Measurements from ENCODE around the gene NCOA3. TPM values are rescaled to one million over a fixed set of nuclear protein-coding genes. Genes with fewer than 3 reads are reported as not detected.

The NCOA3 gene
- total RNA-seq, 1 experiment from 2014 or later, result 25.9 TPM

GRCh38 chr20:47678536-47678935 lies 176.8 kb downstream of the NCOA3 start (continued):
- no peak for TF ChIP-seq ZBTB33 (IDR thresholded peaks at IDR 0.05; ENCODE audit: extremely low read depth, insufficient replicate concordance, low read length)
- TF ChIP-seq EGR1 (IDR thresholded peaks at IDR 0.05; ENCODE audit: low read depth), result no peak
- TF ChIP-seq POLR2AphosphoS5 (IDR thresholded peaks at IDR 0.05; ENCODE audit: low read depth, low read length), result no peak
- no peak for TF ChIP-seq SIN3A (IDR thresholded peaks at IDR 0.05; ENCODE audit: low read depth)
- TF ChIP-seq EZH2phosphoT487 (IDR thresholded peaks at IDR 0.05; ENCODE audit: borderline replicate concordance), result no peak
- no peak for TF ChIP-seq MAX (IDR thresholded peaks at IDR 0.05)
- no peak for TF ChIP-seq ZNF274 (IDR thresholded peaks at IDR 0.05; ENCODE audit: low read depth, low read length)
- no peak for TF ChIP-seq SP1 (IDR thresholded peaks at IDR 0.05; ENCODE audit: low read depth)
- no peak for TF ChIP-seq YY1 (IDR thresholded peaks at IDR 0.05; ENCODE audit: extremely low read depth, insufficient replicate concordance, low read depth, low read length)
- TF ChIP-seq RAD21 (IDR thresholded peaks at IDR 0.05; ENCODE audit: low read depth), result no peak

- no peaks in the 10 kb centered on the region for H3K36me3 ChIP-seq (ENCODE audit: control insufficient read depth in 1 of 2, insufficient read depth in 2 of 2, low read length in 2 of 2)
- peaks cover 0 to 8% of the 10 kb centered on the region in 2 experiments; a peak in 1 of 4 replicates for H3K4me1 ChIP-seq (ENCODE audit: control insufficient read depth in 1 of 2, insufficient read depth in 2 of 2, low read length in 2 of 2)
- no peak overlapping the region for H3K9ac ChIP-seq (ENCODE audit: low read length)
- ATAC-seq, result no peak
- no peaks in the 10 kb centered on the region for H4K20me1 ChIP-seq (ENCODE audit: insufficient read depth)
- no peaks in the 10 kb centered on the region for H3K9me3 ChIP-seq (ENCODE audit: control insufficient read depth in 1 of 2, insufficient read depth in 1 of 2, low read depth in 1 of 2, low read length in 2 of 2)
- H2AFZ ChIP-seq (ENCODE audit: low read depth, low read length, poor library complexity, severe bottlenecking), result no peak overlapping the region
- ChIA-PET RAD21 (ENCODE audit: low non-redundant PET in 1 of 2, low total read pairs in 2 of 2, uncharacterized antibody in 2 of 2, unreplicated experiment in 2 of 2) (interaction anchor here in 1 of 2 experiments (2.5 kb wide), 1 partner anchor 941 kb away, joined by 6 read pairs; no protein-coding TSS in a partner anchor), POLR2A (interaction anchor here (0.9 kb wide), 1 partner anchor 941 kb away, joined by 3 read pairs; no protein-coding TSS in a partner anchor), CTCF (interaction anchor here (0.7 to 5.5 kb wide), 3 partner anchors 598 to 941 kb away, joined by 3 to 43 read pairs (median 6); no protein-coding TSS in a partner anchor)
- no TSS peak for BruUV-seq (replicated peaks)
- no peaks in the 10 kb centered on the region for H3K27me3 ChIP-seq (ENCODE audit: insufficient read depth, low read length)
- H3K27ac ChIP-seq (ENCODE audit: low read depth, low read length), result no peak overlapping the region
- intact Hi-C loops (cut with micrococcal nuclease), result loop anchor here (5.0 kb wide), 2 partner anchors 33 to 108 kb away; partner anchors contain the start of gene SULF2
- no peak for DNase-seq (ENCODE audit: low read depth, low spot score)
- H3K79me2 ChIP-seq (ENCODE audit: insufficient read depth, low read length), result no peaks in the 10 kb centered on the region
- no peak overlapping the region for H3K4me3 ChIP-seq (replicated peaks in 1 of 2; ENCODE audit: low read depth in 1 of 2, low read length in 2 of 2)
- H3K9me2 ChIP-seq (ENCODE audit: insufficient read depth), result no peaks in the 10 kb centered on the region
- no peak overlapping the region for H3K4me2 ChIP-seq (ENCODE audit: low read length)
- TF ChIP-seq JUND (IDR thresholded peaks at IDR 0.05) (no peak), CBX3 (IDR thresholded peaks at IDR 0.05; ENCODE audit: low read depth) (no peak), MAX (IDR thresholded peaks at IDR 0.05) (no peak), CEBPB (IDR thresholded peaks at IDR 0.05; ENCODE audit: low read depth) (no peak), POLR2AphosphoS5 (IDR thresholded peaks at IDR 0.05; ENCODE audit: low read depth, low read length) (no peak), POLR2A (IDR thresholded peaks at IDR 0.05; ENCODE audit: borderline replicate concordance, extremely low read depth, insufficient read depth, insufficient read length) (no peak), EGR1 (IDR thresholded peaks at IDR 0.05; ENCODE audit: low read depth) (no peak), SP1 (IDR thresholded peaks at IDR 0.05; ENCODE audit: low read depth) (no peak), ZBTB33 (IDR thresholded peaks at IDR 0.05; ENCODE audit: extremely low read depth, insufficient replicate concordance, low read length) (no peak), SIN3A (IDR thresholded peaks at IDR 0.05; ENCODE audit: low read depth) (no peak), EZH2phosphoT487 (IDR thresholded peaks at IDR 0.05; ENCODE audit: borderline replicate concordance) (no peak), EZH2 (IDR thresholded peaks at IDR 0.05) (no peak), RAD21 (IDR thresholded peaks at IDR 0.05; ENCODE audit: low read depth) (no peak), SRF (IDR thresholded peaks at IDR 0.05; ENCODE audit: low read depth) (no peak)
Observed at GRCh38 chr20:47679462-47679861, 177.8 kb downstream of the NCOA3 start.

All from HCT116 (cell line).